Progenitor cell of endocrine pancreas (in vitro differentiated cells): ENCODE results near the gene HIPK2. TPM values are rescaled to one million over a fixed set of nuclear protein-coding genes. Genes with fewer than 3 reads are reported as not detected.
A peak's percentile ranks its signal among the peaks of the same experiment; 100 is the strongest.

Source experiments
- DNase-seq: peaks from one replicate; pipeline ENCODE4 v3.0.0; 2021; ENCODE audit warnings: low spot score; ENCODE audit not compliant: unreplicated experiment
- H3K27ac Mint-ChIP-seq: 2 replicates; pipeline ENCODE4 v1.8.0; 2021; ENCODE audit warnings: mild to moderate bottlenecking, moderate library complexity, mixed read lengths
- H3K27me3 Mint-ChIP-seq: 2 replicates; pipeline ENCODE4 v1.8.0; 2021; ENCODE audit warnings: mixed read lengths
- H3K36me3 Mint-ChIP-seq: 2 replicates; pipeline ENCODE4 v1.8.0; 2022; ENCODE audit warnings: mixed read lengths; ENCODE audit not compliant: insufficient read depth
- H3K4me1 Mint-ChIP-seq: 2 replicates; pipeline ENCODE4 v1.8.0; 2021; ENCODE audit warnings: low read depth, mixed read lengths
- H3K4me3 Mint-ChIP-seq: 2 replicates; pipeline ENCODE4 v1.8.0; 2021; ENCODE audit warnings: low read depth, mild to moderate bottlenecking, moderate library complexity, mixed read lengths
- H3K9me3 Mint-ChIP-seq: 2 replicates; pipeline ENCODE4 v1.8.0; 2021; ENCODE audit warnings: low read depth, mixed read lengths
- total RNA-seq: library from RNA; stranded (reverse); gene quantifications from 2 replicates; pipeline ENCODE4 v1.2.1, GENCODE V29; 2021
- TF ChIP-seq, protein P1 (sequence below): fragments of 200-600 bp; sonication (generic); IDR thresholded peaks from one replicate; pipeline ENCODE4 v1.5.0; 2021; ENCODE audit warnings: antibody characterized with exemption, mild to moderate bottlenecking; ENCODE audit not compliant: unreplicated experiment

The HIPK2 gene
- total RNA-seq, 1 donor from 2014 or later = 146 TPM

DNA sequence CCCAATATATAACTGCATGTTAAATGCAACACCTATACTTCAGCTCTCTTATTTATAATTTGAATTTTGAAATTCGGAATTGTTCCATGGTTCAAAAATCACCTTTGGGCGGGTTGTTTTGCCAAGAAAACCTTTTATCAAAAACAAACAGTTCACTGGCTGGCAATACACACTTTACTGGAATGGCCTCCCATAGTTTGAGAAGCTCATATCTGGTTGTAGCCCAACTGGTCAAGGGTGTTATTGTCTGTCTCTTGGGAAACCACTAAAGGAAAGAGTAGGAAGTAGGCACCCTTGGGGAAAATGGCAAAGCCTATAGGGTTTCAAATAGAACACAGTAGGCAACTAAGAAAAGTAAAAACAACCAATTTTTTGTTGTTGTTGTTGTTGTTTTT lies 117.9 kb downstream of the HIPK2 start:
- Mint-ChIP-seq H3K9me3 (no peaks in the 10 kb centered on the region), H3K4me3 (no peak overlapping the region), H3K27me3 (no peaks in the 10 kb centered on the region), H3K27ac (peak overlapping the region; percentile 92), H3K36me3 (peaks cover 8% of the 10 kb centered on the region), H3K4me1 (peaks cover 81% of the 10 kb centered on the region)
- TF ChIP-seq, protein P1, sequence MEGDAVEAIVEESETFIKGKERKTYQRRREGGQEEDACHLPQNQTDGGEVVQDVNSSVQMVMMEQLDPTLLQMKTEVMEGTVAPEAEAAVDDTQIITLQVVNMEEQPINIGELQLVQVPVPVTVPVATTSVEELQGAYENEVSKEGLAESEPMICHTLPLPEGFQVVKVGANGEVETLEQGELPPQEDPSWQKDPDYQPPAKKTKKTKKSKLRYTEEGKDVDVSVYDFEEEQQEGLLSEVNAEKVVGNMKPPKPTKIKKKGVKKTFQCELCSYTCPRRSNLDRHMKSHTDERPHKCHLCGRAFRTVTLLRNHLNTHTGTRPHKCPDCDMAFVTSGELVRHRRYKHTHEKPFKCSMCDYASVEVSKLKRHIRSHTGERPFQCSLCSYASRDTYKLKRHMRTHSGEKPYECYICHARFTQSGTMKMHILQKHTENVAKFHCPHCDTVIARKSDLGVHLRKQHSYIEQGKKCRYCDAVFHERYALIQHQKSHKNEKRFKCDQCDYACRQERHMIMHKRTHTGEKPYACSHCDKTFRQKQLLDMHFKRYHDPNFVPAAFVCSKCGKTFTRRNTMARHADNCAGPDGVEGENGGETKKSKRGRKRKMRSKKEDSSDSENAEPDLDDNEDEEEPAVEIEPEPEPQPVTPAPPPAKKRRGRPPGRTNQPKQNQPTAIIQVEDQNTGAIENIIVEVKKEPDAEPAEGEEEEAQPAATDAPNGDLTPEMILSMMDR = no peak
- no peak for DNase-seq

DNA sequence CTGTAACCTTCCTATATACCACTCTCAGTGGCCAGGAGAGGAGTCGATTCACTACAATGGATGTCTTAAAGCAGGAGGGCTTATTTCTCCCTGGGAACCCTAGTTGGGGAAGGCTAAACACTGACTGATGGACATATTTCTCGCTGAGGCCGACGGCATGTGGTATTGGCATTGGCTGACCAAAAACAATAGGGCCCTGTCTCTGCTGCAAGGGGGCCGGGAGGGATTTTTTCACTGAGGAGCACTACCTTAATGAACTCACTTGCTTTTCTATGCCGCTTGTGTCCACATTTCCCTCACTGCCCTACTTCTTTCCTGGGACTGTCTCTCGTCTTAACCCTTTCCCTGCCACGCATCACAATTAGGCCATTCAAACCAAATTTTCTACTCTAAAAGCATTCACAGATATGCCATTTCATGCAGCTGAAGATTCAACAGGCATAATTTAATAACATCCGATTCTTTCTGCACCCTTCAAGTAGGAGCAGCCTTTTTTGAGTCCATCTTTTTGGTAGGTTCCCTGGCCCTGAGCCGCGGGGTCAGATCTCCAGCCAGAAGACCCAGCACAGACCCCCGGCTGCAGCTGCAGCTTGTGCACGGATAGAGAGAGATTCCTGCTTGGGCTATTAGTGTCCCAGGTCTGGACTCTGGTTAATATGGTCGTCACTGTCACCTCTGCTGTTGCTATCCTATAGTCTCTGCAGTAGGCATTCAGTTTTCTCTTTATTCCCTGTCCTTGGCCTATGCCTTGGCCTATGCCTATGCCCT lies 118.7 kb downstream of the HIPK2 start:
- Mint-ChIP-seq H3K27ac (peak overlapping the region; percentile 92), H3K4me1 (peaks cover 81% of the 10 kb centered on the region), H3K36me3 (peaks cover 5% of the 10 kb centered on the region), H3K27me3 (no peaks in the 10 kb centered on the region), H3K4me3 (peak overlapping the region; percentile 0), H3K9me3 (no peaks in the 10 kb centered on the region)
- TF ChIP-seq, protein P1 = no peak
- no peak for DNase-seq

DNA sequence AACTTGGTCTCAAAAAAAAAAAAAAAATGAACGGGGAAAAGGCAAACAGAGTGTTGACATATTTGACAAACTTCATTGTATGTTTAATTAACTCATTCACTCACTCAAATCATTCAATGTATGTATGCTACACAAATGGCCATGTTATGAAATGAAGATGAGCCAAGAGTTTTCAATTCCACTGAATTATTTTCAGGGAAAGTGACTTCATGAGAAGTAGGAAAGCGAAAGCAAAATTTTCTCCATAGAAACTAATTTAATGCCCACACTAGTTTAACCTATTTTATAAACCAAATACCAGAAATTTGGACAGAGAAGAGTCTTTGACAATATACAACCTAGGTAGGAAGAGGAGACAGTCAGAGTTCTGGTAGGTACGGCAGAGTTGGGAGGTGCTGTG lies 119.5 kb downstream of the HIPK2 start:
- no peak for DNase-seq
- TF ChIP-seq, protein P1 = no peak
- no peak overlapping the region for H3K4me3 Mint-ChIP-seq

DNA sequence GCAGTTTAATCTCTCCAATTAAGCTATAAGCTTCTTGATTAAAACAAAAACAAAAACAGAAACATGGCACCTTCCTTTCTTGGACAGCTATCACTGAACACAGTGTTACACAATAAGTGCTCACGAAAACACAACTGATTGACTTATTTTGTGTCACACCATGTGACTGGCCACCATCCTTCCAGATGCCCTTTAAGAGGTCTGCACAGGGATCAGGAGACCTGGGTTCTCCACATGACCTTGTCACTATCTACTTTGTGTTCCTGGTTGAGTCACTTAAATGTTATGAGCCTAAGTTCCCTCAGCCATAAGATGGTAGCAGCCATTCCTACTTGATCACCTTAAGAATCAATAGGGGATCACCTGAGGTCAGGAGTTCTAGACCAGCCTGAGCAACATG lies 120.1 kb downstream of the HIPK2 start:
- H3K36me3 Mint-ChIP-seq = peaks cover 5% of the 10 kb centered on the region
- no peak overlapping the region for H3K27ac Mint-ChIP-seq
- H3K4me3 Mint-ChIP-seq = no peak overlapping the region
- no peak for DNase-seq
- H3K4me1 Mint-ChIP-seq = peaks cover 76% of the 10 kb centered on the region
- no peaks in the 10 kb centered on the region for H3K9me3 Mint-ChIP-seq
- no peaks in the 10 kb centered on the region for H3K27me3 Mint-ChIP-seq
- TF ChIP-seq, protein P1 = no peak

More for the DNA sequence above, 119.5 kb downstream of the HIPK2 start:
- peak overlapping the region; percentile 90 for H3K27ac Mint-ChIP-seq
- peaks cover 77% of the 10 kb centered on the region for H3K4me1 Mint-ChIP-seq
- H3K9me3 Mint-ChIP-seq = no peaks in the 10 kb centered on the region
- no peaks in the 10 kb centered on the region for H3K27me3 Mint-ChIP-seq
- peaks cover 5% of the 10 kb centered on the region for H3K36me3 Mint-ChIP-seq

DNA sequence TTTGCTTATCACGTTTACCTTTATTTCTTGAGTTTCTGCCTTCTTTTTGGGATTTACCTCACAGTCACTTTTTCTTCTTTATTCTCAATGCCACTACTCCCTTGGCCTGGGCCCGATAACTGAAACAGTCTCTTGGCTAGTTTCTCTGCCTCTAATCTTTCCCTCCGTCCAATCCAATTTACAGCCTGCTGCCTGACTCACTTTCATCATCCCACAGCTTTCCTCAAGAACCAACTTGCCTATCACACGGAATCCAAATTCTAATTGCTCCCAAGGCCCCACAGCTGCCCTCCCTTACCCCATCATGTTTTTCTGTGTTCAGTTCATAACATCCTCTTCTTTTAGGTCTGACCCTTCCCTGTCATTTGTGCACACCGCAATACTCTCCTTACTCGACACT lies 121.4 kb downstream of the HIPK2 start:
- Mint-ChIP-seq H3K36me3 (peaks cover 8% of the 10 kb centered on the region), H3K9me3 (no peaks in the 10 kb centered on the region), H3K27me3 (no peaks in the 10 kb centered on the region), H3K27ac (peak overlapping the region; percentile 11), H3K4me3 (no peak overlapping the region), H3K4me1 (peaks cover 79% of the 10 kb centered on the region)
- DNase-seq = no peak
- TF ChIP-seq, protein P1 = no peak
